Lower leg skin (tissue), 3 donors: ENCODE data around the gene TMEM163.

Experiments used
- CTCF ChIP-seq, 3 donors: fragments of 450-650 bp; IDR thresholded peaks; one replicate each; pipeline ENCODE4 v1.5.1; 2016; ENCODE audit warnings: antibody characterized with exemption in 3 of 3, mild to moderate bottlenecking in 3 of 3, moderate library complexity in 2 of 3
- POLR2A ChIP-seq, 2 donors: fragments of 450-650 bp; IDR thresholded peaks; one replicate each; pipeline ENCODE4 v1.6.1; 2016 to 2017; ENCODE audit warnings: antibody characterized with exemption in 2 of 2, mild to moderate bottlenecking in 1 of 2, moderate library complexity in 1 of 2

GRCh38 chr2:134416018-134416417, 302.8 kb downstream of the TMEM163 start:
- TF ChIP-seq CTCF (IDR thresholded peaks at IDR 0.05) = no peak
- no peak for TF ChIP-seq POLR2A (IDR thresholded peaks at IDR 0.05)
